Fibroblast of skin of left biceps (primary cell): Measurements from ENCODE around the gene FJX1.

Experiments
- DNase-seq, 2 experiments: peaks; one replicate each; pipeline ENCODE4 v3.0.0-alpha.2; 2013; ENCODE audit warnings: low read depth in 2 of 2

Gene FJX1

DNA sequence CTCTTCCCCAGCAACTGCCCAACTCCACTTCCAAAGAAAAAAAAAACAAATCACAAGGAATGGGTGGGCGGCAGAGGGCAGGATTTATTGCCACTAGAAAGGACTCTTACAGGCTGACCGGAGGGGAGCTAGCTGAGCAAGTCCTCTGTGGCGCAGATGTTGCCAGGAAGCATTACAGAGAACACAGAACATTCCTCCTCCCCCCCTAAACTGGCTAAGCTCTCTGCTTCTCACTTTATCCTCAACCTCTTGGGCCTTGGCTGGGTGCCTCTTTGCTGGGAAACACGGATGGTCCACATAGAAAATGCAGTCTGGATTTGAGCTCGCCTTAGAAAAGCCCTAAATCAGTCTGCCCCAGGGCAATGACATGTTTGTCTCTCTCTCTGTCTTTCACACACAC is 12.6 kb upstream of the FJX1 start:
- DNase-seq, result no peak

DNA sequence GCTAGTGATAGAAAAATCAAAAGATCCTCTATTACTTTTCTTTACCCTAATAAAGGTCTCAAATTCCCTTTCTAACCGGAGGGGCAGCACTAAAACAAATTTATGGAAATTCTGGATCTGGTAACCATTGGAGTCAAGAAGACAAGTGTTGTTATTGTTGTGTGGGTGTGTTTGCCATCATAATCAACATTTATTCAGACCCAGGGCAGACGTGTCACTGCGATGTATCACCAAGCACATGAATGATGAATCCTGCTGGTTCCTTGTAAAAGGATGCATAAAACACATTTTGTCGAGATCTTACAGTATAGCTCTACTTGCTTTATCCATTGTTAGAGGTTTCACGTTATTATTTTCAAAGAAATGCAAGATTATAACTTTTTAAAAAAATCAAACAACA is 12.1 kb upstream of the FJX1 start:
- no peak for DNase-seq

DNA sequence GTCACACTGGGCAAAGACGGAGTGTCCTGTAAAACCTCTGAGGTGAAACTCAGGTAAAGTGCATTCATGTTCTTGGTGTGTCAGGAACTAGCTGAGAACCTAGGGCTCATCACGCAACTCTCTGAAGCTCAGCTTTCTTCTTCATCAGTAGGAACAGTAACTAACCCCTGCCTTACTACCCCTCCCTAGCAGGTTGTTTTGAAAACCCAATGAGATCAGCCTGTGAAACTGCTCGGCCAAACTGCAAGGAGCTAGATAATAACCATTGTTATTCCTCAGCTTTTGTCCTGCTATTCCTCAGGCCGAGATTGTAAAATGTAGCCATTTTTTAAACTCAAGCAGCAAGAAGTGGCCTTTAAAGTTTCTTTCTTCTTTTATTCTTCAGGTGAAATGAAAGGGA is 9.8 kb upstream of the FJX1 start:
- no peak for DNase-seq

DNA sequence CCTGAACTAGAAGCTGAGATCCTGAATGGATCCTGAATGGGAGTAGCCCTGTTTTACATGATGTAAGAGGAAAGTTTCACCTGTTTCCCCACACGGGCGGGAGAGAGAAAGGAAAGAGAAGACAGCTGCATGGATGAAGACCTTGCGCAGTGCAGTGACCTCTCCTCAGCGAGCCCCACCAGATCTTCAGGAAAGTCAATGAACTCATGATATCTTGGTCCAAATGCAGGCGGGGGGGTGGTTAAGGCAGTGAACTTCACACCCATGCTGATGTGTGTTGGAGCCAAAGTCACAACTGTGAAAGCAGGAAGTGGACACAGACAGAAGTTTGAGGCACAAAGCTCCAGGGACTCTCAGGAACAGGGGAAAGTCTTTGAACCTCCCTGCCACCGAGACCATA is 8.6 kb upstream of the FJX1 start:
- no peak for DNase-seq

DNA sequence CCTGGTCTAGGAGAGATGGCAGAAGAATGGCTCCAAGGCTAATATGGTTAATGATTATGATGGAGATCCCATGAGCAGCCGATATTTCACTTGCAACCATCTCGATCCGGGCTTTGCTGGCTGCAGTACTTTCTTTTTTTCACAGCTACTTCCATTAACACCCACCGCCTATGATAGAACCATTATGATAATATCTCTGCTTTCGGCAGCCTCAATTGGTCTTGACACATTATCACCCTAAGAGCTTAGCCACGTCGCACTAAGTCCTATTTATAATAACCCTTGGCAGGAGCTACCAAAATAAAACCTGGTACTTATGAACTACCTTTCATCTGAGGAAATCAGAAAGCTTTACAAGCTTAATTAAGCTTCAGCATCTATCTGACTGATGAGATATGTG is 7.6 kb upstream of the FJX1 start:
- DNase-seq, result no peak

DNA sequence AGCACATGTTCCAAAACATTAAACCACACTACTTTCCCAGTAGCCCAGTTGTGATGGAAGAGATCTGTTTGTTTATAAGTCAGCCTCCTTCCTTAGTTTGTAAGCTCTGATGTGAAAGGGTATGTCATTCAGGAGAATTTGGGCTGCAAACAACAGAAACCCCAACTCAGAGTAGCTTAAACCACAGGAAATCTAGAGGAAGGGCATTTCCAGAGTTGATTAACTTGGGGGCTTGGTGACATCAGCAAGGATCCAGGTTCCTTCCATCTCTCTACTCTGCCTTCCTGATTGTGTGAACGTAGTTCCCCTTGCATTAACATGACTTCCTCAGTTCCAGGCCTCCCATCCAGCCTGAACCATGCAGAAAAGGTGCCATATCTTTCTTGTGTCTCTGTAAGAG is 6.5 kb upstream of the FJX1 start:
- no peak for DNase-seq

DNA sequence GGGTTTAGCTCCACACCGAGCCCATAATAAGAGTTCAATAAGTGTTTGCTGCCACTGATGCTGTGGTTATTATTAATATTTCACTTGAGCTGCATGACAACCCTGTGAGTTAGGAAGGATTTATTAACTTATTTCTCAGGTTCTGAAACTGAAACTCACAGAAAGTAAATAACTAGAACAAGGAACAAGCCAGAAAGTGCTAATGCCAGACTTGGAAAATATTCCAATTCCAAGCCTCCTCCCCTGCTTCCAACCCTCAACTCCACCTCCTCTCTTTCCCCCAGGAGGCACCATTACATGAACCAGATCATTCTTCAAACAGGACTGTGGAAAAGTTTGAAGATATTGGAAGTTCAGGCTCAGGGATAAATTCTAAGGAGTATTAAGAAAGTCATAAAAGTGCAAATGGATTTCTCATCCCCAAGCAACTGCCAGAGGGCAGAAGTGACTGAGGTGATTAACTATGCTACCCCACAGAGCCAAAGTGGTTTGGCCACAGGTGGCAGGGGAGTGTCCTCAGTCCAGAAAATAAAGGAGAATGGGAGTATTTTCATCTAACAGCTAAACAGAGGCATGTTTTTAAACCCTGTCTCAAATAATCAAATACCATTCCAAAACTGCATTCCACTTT is 3.2 kb upstream of the FJX1 start:
- no peak for DNase-seq

DNA sequence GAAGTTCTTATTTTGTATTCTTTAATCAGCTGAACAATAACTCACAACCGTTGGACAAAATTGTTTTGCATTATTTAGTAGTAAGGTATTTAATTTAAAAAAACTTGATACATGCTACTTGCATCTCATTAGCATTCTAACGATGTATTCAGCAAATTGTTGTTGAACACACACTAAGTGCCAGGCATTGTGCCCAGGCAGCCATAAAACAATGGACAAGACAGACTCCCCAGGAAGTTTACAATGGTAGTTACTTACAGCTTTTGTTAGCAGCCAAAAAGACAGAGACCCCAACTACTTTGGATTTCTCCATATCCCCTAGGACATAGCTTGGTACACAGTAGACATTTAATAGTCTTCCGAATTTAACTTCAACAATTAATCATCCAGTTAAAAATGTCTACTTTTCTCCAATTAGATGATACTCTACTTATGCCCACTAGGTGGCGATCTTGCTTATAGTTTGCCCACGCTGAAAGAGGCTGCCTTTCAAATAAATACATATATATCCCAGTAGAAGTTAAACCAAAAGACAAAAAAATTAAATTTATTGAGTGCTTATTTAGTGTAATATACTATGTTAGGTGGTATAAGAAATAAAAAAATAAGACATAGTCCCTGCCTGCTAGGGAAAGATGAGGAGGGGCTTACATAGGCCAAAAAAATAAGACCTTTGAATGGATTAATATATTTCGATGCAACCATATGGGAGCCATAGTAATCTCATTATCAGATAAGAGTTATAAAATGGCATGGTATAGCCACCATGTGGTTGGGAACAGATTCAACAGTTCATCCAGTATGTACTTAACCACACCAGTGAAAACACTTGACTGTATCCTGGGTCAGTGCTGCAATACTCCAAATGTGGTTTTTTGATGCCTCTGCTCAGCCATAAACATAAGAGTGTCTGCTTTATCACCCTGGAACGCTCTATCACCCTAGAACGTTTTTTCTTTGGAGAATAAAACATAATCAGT is 2.0 kb upstream of the FJX1 start:
- no peak for DNase-seq

DNA sequence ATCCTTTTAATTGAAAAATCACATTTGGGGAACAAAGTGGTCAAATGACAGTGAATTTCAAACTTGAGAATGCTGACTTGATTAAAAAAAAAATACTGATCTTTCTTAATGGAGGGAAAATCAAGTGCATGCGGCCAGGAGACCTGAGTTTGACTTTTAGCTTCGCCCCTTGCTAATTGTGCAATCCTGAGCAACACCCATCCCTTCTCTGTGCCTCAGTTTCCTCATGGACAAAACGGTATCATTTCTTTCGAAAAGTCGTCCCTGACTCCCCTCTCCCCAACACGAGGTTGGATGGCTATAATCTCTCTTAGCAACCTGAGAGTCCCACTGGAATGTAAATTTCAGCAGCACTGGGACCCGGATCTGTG is 959 bp upstream of the FJX1 start:
- DNase-seq, result no peak

DNA sequence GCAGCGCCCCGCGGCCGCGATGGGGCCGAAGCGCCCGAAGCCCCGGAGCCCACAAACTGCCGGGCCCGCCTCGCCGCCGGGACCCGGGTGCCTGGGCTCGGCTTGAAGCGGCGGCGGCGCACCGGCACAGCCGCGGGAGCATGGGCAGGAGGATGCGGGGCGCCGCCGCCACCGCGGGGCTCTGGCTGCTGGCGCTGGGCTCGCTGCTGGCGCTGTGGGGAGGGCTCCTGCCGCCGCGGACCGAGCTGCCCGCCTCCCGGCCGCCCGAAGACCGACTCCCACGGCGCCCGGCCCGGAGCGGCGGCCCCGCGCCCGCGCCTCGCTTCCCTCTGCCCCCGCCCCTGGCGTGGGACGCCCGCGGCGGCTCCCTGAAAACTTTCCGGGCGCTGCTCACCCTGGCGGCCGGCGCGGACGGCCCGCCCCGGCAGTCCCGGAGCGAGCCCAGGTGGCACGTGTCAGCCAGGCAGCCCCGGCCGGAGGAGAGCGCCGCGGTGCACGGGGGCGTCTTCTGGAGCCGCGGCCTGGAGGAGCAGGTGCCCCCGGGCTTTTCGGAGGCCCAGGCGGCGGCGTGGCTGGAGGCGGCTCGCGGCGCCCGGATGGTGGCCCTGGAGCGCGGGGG is 346 bp downstream of the FJX1 start:
- DNase-seq, result no peak

DNA sequence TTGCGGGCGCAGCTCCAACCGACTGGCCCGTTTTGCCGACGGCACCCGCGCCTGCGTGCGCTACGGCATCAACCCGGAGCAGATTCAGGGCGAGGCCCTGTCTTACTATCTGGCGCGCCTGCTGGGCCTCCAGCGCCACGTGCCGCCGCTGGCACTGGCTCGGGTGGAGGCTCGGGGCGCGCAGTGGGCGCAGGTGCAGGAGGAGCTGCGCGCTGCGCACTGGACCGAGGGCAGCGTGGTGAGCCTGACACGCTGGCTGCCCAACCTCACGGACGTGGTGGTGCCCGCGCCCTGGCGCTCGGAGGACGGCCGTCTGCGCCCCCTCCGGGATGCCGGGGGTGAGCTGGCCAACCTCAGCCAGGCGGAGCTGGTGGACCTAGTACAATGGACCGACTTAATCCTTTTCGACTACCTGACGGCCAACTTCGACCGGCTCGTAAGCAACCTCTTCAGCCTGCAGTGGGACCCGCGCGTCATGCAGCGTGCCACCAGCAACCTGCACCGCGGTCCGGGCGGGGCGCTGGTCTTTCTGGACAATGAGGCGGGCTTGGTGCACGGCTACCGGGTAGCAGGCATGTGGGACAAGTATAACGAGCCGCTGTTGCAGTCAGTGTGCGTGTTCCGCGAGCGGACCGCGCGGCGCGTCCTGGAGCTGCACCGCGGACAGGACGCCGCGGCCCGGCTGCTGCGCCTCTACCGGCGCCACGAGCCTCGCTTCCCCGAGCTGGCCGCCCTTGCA is 1.0 kb downstream of the FJX1 start:
- no peak for DNase-seq

DNA sequence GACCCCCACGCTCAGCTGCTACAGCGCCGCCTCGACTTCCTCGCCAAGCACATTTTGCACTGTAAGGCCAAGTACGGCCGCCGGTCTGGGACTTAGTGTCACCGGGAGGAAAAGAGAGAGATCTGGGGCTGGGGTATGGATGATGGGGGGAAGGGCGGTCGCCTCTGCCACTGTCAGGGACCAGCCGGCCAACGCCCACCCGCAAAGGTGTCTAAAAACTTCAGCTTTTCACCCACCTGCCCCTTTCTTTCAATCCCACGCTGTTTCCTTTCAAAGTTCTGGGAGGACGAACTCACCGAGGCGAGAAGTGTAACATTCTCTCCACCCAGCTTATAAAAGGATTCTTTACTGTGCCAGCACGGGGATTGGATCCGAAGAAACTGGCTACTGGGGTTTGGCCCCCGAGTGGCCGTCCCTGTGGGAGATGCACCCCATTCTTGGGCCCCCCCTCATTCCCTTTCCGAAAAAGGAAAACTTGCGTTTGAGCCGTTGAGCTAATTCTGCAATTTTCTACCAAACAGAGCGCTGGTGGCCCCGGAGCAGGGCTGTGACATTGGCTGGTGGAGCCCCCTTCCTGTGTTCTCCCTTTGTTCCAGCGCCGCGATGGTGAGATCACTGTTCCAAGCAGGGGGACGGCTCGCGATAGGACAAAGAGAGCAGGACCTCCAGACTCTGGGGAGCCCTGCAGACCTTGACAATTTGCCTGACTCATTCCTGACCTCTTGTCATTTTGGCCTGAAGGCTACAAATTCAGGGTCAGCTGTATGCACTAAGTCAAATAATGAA is 1.8 kb downstream of the FJX1 start:
- no peak for DNase-seq

DNA sequence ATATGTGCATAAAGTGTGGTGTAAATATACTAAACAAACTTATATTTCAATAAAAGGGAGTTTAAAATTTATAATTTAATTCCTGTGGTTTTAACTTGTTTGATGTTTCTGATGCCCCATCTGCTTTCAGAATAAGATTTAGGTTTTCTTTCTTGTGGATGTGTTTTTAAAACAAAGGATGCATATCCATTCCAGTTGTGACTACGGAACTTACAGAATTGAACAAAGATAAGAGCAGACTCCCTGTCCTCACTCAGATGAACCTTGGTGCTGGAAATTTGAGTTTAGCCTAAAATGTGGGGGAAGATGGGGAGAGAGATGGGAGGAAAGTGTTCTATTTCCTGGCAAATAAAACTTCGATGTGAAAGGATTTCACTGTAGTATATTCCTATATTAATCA is 2.5 kb downstream of the FJX1 start:
- DNase-seq, result no peak

DNA sequence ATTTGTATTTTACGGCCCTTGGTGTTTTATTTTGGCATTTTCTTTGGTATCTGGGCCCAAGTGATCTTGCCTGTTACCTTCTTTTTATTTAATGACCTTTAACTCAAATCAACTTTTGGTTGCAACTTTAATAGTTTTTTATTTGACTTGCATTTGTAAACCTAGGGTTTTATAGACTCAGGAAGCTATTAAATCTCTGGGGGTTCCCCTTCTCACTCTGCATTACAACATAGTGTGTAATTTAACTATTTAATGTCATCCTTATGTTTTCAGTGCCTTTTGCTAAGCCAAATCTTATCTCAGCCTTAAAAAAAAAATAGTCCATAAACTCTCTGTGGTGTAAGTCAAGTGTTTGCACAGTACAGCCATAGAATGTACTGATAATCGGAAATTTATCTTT is 3.4 kb downstream of the FJX1 start:
- no peak for DNase-seq

DNA sequence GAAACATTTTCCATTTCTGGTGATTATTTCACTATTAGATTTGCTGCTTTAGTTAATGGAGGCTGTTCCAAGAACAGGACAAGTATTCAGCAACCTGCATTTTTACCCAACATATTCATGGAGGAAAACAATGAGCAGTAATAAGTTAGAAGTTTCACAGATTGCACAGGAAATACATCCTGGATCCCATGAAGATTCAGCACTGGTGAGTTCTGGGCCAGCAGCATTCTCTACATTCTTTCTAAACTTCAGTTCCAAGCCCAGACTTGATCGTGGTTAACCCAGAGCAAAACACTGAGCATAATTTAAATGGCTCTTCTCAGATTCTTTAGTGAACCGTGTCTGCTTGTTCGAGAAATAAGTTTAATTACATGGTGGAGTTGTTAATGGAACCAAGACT is 3.8 kb downstream of the FJX1 start:
- peak; percentile 60 to 66 for DNase-seq

DNA sequence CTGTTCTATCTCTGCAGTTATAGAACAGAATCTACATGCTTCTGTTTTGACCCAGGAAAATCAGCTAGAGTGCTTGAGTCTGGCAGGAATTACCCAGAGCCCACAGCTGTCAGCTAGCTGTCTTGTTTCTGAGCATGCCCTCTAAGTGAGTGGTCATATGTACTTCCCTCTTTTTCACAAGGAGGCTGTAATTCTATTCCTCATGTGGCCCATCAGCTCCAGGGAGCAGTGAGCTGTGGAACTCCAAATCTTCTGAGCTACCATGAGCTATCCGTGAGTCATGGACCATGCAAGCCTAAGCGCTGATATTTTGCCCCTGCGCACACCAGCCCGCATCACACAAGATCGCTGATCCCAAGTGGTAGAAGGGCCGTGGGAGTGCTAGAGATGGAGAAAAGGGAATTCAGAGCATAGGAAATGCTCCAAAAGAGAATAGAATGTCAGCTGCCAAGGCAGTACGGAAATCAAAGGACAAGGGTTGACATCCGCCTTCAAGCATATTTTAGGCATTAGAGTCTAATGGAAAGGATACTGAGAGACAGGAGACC is 5.4 kb downstream of the FJX1 start:
- DNase-seq, result peak in 1 of 2 experiments; percentile 42

DNA sequence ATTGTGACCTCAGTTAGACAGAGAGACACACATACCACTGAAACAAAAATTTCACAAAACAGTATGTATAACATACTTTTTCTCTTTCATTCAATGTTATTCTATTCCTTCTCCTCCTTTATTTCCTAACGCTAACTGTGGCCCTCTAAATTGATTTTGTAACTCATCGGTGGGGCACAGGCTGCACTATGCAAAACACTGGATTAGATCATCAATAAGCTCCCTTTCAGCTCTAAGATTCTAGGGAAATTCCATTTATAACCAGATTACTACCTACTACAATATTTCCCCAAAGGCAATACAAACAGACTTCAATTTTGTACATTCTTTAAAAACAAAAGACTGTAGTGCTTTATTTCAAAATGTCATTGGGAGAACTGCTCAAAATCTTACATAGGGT is 6.1 kb downstream of the FJX1 start:
- no peak for DNase-seq

DNA sequence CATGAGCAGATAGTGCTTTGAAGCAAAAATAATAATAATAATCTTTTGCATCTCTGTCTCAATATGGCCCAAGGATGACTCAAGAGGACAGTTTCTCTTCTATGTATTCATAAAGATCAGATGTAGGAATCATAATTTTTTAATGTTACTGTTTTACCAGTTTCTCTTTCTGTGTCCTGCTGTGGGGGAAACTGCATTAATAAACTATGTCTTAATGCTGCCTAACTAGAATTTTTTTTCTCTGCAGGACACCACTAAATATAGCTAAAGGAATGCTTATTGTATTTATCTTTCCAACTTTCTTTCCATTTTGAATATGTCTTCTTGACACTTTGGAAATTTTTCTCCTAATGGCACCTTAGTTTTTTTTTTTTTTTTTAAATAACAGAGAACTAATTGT is 6.5 kb downstream of the FJX1 start:
- DNase-seq, result no peak

DNA sequence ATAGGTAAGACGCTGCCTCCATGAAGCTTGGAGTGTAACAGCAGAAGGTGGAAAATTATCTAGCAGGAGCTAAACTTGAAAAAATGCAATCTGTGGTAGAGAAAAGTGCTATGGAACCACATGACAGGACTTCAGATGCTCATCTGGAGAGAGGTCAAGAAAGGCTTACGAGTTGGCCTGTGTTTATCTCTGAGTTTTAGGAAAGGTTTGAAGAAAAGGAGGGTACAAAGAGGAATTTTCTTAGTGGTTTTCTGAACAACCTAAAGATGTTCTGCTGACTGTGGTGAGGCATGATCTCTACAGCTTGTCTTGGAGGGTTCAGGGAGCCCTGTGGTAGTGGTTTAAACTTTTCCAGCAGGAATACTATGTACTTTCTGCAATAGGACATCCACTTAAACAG is 8.2 kb downstream of the FJX1 start:
- DNase-seq, result no peak

DNA sequence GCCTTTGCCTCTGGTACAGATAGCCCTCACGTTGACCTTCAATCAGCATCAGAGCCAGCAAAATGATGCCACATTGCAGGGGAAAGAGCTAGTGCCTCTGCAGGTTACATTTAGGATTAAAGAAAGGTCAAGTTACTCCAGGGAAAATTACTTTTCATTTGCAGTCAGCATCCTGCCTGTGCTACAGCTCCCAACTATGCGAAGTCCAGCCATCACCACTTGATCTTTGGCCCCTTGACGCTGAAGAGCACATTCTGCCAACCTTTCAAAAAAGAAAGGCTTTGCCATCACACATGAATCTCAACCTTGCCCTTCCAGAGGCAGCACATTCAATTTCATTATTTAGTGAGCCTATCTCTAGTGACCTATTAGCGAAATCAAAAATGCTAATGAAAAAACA is 11.3 kb downstream of the FJX1 start:
- no peak for DNase-seq

DNA sequence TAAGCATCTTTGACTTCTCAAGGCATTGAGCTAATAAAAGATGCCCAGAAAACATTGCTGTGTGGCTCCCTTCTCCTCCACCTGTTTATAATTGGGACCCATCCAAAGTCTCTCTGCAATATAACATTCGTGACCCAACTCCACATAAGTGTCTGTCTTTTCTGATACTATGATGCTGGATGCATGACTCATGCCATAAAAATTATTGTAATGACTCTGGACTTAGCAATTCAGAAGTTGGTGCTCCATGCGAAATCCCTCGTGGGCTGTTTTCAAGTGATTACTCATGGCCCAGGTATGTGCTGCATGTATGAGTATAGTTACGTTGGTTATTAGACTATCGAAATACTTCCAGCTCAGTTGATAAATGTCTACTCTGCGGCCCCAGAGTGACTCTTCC is 11.7 kb downstream of the FJX1 start:
- DNase-seq, result peak; percentile 99
